GF-D8 (cell line): ENCODE data around the gene COPG2.

Experiments used
- DNase-seq: peaks from one replicate; lab custom pipeline; 2025; lab: John Stamatoyannopoulos, UW

The COPG2 gene

GRCh38 chr7:130471974-130472373 lies 196.6 kb downstream of the COPG2 start:
- no peak for DNase-seq

- DNase-seq, result no peak
Measured at GRCh38 chr7:130468612-130469011, 199.9 kb downstream of the COPG2 start.

GRCh38 chr7:130463553-130464434 lies 204.8 kb downstream of the COPG2 start:
- peak; percentile 23 for DNase-seq

GRCh38 chr7:130461272-130461671 lies 207.3 kb downstream of the COPG2 start:
- no peak for DNase-seq

GRCh38 chr7:130458257-130458656 lies 210.3 kb downstream of the COPG2 start:
- DNase-seq, result no peak
